Ishikawa (cell line): ENCODE results near the gene CDC123.

Experiments
- CREB1 ChIP-seq: IDR thresholded peaks from 2 replicates; pipeline ENCODE4 v1.6.1; 2012; ENCODE audit warnings: low read depth
- EP300 ChIP-seq: IDR thresholded peaks from 2 replicates; pipeline ENCODE4 v1.6.1; 2012; ENCODE audit warnings: borderline replicate concordance
- MAX ChIP-seq: IDR thresholded peaks from 2 replicates; pipeline ENCODE4 v1.6.1; 2012
- NFIC ChIP-seq: IDR thresholded peaks from 2 replicates; pipeline ENCODE4 v1.6.1; 2012
- RAD21 ChIP-seq: IDR thresholded peaks from 2 replicates; pipeline ENCODE4 v1.6.1; 2012; ENCODE audit warnings: low read depth
- TAF1 ChIP-seq: IDR thresholded peaks from 2 replicates; pipeline ENCODE4 v1.6.1; 2012; ENCODE audit warnings: low read depth, mild to moderate bottlenecking
- YY1 ChIP-seq: IDR thresholded peaks from 2 replicates; pipeline ENCODE4 v1.6.1; 2012; ENCODE audit warnings: low read depth

- TF ChIP-seq YY1 = no peak
- no peak for TF ChIP-seq EP300
- TF ChIP-seq RAD21 = no peak
- TF ChIP-seq NFIC = no peak
- TF ChIP-seq TAF1 = no peak
- TF ChIP-seq CREB1 = no peak
- TF ChIP-seq MAX = no peak
Observed at GRCh38 chr10:12198156-12198555, 2.2 kb downstream of the CDC123 start.
